ENCODE data around the gene ARPP21.
A peak's percentile ranks its signal among the peaks of the same experiment; 100 is the strongest.

ARPP21 gene

GRCh38 chr3:35745351-35745750 lies 106.0 kb downstream of the ARPP21 start:
- no peak for ATAC-seq
- peak; percentile 39; the same call in 1 of the 2 replicates for TF ChIP-seq ISL1 (CRISPR knock-in tag; IDR thresholded peaks at IDR 0.05)
- 0 out of 2 replicates have a peak, but pooled peaks have one; percentile 17 for TF ChIP-seq ZFP3 (CRISPR knock-in tag; IDR thresholded peaks at IDR 0.05)
- no peak for TF ChIP-seq TCF4 (CRISPR knock-in tag; IDR thresholded peaks at IDR 0.05; ENCODE audit: borderline replicate concordance)
- no peak for TF ChIP-seq ARNTL (CRISPR knock-in tag; IDR thresholded peaks at IDR 0.05; ENCODE audit: borderline replicate concordance, low read depth)
- no peak for TF ChIP-seq ZNF565 (CRISPR knock-in tag; conservative IDR thresholded peaks at IDR 0.05; ENCODE audit: low read depth)
- TF ChIP-seq SNAI2 (CRISPR knock-in tag; IDR thresholded peaks at IDR 0.05): no peak

DNA sequence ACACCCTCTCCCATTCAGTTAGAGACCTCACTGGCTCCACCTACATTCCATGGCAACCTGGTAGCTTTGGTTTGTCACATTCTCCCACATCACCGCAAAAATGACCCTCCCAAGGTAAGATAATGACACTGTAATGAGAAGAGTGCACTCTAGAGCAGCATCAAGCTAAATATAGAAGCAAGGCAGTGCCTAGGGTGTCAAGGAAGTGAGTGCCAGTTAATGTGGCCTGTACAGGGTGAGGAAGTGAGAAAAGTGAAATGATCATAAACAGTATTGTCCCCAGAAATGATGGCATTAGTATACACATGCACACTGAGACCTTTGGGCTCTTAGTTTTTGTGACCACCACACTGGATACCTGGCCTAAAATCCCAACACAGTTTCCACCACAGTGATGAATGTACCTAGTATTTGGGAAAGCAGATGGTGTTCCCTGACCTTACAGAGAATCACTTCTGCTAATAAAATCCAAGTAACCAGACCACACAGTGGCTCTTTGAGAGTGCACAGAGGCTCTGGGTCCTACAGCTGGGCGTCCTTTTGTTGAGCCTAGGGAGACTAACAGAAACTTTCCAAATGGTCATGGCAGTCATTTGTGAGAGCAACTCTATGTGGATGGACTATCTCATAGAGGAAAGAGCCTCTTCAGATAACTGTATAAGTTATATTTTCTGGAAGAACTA lies 106.6 kb downstream of the ARPP21 start:
- no peak for ATAC-seq
- TF ChIP-seq ISL1 (CRISPR knock-in tag; IDR thresholded peaks at IDR 0.05) (no peak), ARNTL (CRISPR knock-in tag; IDR thresholded peaks at IDR 0.05; ENCODE audit: borderline replicate concordance, low read depth) (no peak), TOX (CRISPR knock-in tag; IDR thresholded peaks at IDR 0.05; ENCODE audit: borderline replicate concordance) (no peak), OSR1 (CRISPR knock-in tag; IDR thresholded peaks at IDR 0.05) (no peak), GLIS3 (CRISPR knock-in tag; IDR thresholded peaks at IDR 0.05) (no peak), CSRNP3 (CRISPR knock-in tag; IDR thresholded peaks at IDR 0.05) (no peak), CREB5 (CRISPR knock-in tag; IDR thresholded peaks at IDR 0.05; ENCODE audit: low read depth) (no peak), RARB (CRISPR knock-in tag; IDR thresholded peaks at IDR 0.05) (no peak), ZFP30 (CRISPR knock-in tag; IDR thresholded peaks at IDR 0.05) (no peak), ZNF565 (CRISPR knock-in tag; conservative IDR thresholded peaks at IDR 0.05; ENCODE audit: low read depth) (no peak), ESRRG (CRISPR knock-in tag; IDR thresholded peaks at IDR 0.05) (no peak), BACH2 (CRISPR knock-in tag; IDR thresholded peaks at IDR 0.05; ENCODE audit: borderline replicate concordance) (no peak), ZC3H10 (CRISPR knock-in tag; IDR thresholded peaks at IDR 0.05) (no peak), TCF4 (CRISPR knock-in tag; IDR thresholded peaks at IDR 0.05; ENCODE audit: borderline replicate concordance) (no peak), PPARA (CRISPR knock-in tag; IDR thresholded peaks at IDR 0.05; ENCODE audit: borderline replicate concordance) (no peak), ZNF8 (CRISPR knock-in tag; IDR thresholded peaks at IDR 0.05) (no peak)
- TF ChIP-seq, protein P1, sequence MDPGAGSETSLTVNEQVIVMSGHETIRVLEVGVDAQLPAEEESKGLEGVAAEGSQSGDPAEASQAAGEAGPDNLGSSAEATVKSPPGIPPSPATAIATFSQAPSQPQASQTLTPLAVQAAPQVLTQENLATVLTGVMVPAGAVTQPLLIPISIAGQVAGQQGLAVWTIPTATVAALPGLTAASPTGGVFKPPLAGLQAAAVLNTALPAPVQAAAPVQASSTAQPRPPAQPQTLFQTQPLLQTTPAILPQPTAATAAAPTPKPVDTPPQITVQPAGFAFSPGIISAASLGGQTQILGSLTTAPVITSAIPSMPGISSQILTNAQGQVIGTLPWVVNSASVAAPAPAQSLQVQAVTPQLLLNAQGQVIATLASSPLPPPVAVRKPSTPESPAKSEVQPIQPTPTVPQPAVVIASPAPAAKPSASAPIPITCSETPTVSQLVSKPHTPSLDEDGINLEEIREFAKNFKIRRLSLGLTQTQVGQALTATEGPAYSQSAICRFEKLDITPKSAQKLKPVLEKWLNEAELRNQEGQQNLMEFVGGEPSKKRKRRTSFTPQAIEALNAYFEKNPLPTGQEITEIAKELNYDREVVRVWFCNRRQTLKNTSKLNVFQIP (CRISPR knock-in tag; IDR thresholded peaks at IDR 0.05; ENCODE audit: borderline replicate concordance, low read depth): no peak

DNA sequence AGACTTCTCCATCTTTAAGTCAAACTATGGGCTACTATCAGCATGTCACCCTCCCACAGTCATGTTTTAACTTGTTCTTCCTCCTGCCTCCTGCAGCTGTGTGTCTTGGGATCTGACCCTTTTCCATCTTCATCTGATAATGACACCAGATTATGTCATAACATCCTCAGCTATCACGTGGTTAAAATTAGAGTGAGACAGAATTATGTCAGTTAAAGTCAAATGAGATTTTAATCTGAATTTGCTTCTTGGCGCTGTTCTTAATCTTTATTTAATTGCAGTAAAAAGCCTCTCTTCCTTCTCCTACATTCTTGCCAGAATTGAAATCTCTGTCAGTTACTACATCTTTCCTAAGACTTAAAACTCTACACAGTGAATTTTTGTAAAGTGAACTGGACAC lies 107.2 kb downstream of the ARPP21 start:
- TF ChIP-seq ESRRG (CRISPR knock-in tag; IDR thresholded peaks at IDR 0.05): no peak
- no peak for TF ChIP-seq ZNF8 (CRISPR knock-in tag; IDR thresholded peaks at IDR 0.05)
- TF ChIP-seq SNAI2 (CRISPR knock-in tag; IDR thresholded peaks at IDR 0.05): no peak
- TF ChIP-seq ZNF70 (CRISPR knock-in tag; IDR thresholded peaks at IDR 0.05): peak; percentile 72; the same call in 1 of the 2 replicates
- no peak for TF ChIP-seq BACH2 (CRISPR knock-in tag; IDR thresholded peaks at IDR 0.05; ENCODE audit: borderline replicate concordance)
- 0 out of 2 replicates have a peak, but pooled peaks have one; percentile 12 for TF ChIP-seq ISL1 (CRISPR knock-in tag; IDR thresholded peaks at IDR 0.05)
- TF ChIP-seq, protein P1 (CRISPR knock-in tag; IDR thresholded peaks at IDR 0.05; ENCODE audit: borderline replicate concordance, low read depth): no peak
- TF ChIP-seq OSR1 (CRISPR knock-in tag; IDR thresholded peaks at IDR 0.05): no peak
- ATAC-seq: no peak

- no peak for ATAC-seq
- TF ChIP-seq GLIS3 (CRISPR knock-in tag; IDR thresholded peaks at IDR 0.05): no peak
- TF ChIP-seq, protein P1 (CRISPR knock-in tag; IDR thresholded peaks at IDR 0.05; ENCODE audit: borderline replicate concordance, low read depth): no peak
- TF ChIP-seq ZNF70 (CRISPR knock-in tag; IDR thresholded peaks at IDR 0.05): no peak
- no peak for TF ChIP-seq ARNTL (CRISPR knock-in tag; IDR thresholded peaks at IDR 0.05; ENCODE audit: borderline replicate concordance, low read depth)
- no peak for TF ChIP-seq CREB5 (CRISPR knock-in tag; IDR thresholded peaks at IDR 0.05; ENCODE audit: low read depth)
- TF ChIP-seq ZFP30 (CRISPR knock-in tag; IDR thresholded peaks at IDR 0.05): no peak
- TF ChIP-seq BACH2 (CRISPR knock-in tag; IDR thresholded peaks at IDR 0.05; ENCODE audit: borderline replicate concordance): no peak
- TF ChIP-seq CSRNP3 (CRISPR knock-in tag; IDR thresholded peaks at IDR 0.05): no peak
- no peak for TF ChIP-seq PPARA (CRISPR knock-in tag; IDR thresholded peaks at IDR 0.05; ENCODE audit: borderline replicate concordance)
- TF ChIP-seq ZC3H10 (CRISPR knock-in tag; IDR thresholded peaks at IDR 0.05): no peak
Measured at GRCh38 chr3:35748144-35748543, 108.8 kb downstream of the ARPP21 start.
